HL-60/S4 treated with retinoic acid at 250 ng/mL for 4 days and 3 days (cell line): Measurements from ENCODE around the gene GHRL.

Experiments
- in situ Hi-C: fragments of 300-500 bp; cut with MboI; formaldehyde crosslinking; loops from 2 replicates; pipeline ENCODE4 v1.7.0; 2022; ENCODE audit warnings: low sequenced_read_pairs

The GHRL gene

DNA sequence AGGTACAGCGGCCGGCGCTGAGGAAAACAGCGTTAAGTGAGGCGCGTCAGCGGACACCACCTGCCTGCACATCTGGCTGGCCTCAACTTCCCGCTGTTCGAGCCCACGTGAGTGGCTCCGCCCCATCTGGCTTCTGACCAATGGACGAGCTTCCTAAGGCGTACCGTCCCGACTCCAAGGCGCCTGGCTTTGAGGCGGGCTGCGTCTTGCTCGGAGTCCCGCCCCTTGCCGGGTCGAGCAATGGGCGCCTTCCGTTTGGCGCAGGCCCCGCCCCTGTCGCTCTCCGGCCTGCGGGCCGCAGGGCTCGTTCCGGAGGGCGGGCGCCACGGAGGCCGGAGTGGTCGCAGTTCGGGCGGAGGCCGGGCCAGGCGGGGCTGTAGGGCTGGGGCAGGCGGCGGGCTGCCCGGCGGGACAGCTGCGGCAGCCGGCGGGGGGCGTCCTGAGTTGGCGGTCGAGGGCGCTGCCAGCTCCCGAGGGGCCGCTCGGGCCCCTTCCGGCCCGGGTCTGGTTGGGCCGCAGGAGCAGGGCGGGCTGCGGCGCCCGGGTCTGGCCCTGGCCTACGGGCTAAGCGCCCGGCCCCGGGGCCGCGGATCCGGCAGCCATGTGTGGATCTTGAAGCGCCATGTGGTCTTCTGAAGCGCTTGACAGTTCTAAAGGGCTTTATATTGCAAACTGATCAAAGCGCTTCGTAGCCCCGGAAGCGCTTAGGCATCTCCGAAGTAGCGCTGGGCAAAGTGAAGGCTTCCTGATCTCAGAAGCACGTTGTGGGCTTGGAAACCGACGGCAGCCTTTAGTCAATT lies 44.4 kb downstream of the GHRL start, which contains the start of gene TATDN2:
Gene TATDN2, plus strand, starts transcription at position 276 of the 800 bp plus-strand sequence. CDS start 742 bp downstream, outside the sequence.
- in situ Hi-C loops: no loop called here

DNA sequence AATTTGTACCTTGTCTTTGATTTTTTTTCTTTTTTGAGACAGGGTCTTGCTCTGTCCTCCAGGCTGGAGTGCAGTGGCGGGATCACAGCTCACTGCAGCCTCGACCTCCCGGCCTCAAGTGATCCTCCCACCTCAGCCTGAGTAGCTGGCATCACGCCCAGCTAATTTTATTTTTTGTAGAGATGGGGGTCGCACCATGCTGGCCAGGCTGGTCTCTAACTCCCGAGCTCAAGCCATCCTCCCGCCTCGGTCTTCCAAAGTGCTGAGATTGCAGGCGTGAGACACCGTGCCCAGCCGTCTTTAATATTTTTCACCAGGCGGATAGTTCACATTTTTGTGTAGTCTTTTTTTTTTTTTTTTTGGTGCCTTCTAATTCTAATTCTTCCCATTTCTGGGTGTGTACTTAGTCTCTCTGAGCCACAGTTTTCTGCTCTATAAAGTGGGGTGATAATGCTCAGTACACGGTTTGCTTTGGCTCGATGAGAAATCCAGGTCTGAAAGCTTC lies 45.0 kb downstream of the GHRL start:
- in situ Hi-C loops: no loop called here

DNA sequence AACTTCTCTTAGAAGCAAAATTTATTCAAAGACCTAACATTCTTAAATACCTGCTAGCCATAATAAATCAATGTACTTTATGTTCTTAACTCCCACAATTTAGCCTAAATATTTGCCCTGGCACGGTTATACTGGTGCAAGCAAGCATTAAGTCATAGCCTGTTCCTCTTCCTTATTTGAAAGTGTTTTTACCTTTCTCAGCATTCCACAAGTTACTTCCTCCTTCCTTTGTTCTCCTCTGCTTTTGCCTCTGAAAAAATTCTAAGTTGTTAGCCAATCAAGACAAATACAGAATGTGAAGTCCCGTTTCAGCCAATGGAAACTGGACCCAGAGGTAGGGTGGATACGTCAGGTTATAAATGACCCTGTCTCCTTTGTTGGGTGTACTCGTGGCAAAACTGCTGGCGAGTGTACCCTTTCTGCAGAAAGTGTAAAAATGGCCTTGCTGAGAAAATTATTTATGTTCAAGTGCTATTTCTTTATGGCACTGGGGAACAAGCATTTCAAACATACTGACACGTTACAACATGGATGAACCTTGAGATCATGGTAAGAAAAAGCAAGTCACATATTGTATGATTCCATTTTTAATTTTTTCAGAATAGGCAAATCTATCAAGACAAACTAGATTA lies 47.5 kb downstream of the GHRL start:
- in situ Hi-C loops: no loop called here

DNA sequence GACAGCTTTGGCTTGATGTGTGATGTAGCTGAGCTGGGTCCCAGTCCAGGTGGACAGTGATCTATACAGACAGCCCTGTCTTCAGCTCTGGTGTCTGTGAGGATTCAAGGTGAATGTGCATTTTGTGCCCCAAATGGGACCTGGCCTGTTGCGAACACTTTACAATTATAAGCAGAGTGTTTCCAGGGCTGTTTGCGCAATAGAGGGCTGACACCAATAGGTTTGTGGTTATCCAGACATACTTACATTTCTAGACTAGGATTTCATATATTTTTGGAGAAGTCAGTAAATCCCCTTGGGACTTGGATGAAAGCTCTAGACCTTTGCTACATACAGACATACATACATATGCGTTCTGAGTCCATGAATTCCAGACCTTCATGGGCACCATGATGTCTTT lies 48.7 kb downstream of the GHRL start:
- in situ Hi-C loops: no loop called here

- in situ Hi-C loops: no loop called here
These were observed 50.3 kb downstream of the GHRL start for GRCh38 chr3:10242182-10243065.

DNA sequence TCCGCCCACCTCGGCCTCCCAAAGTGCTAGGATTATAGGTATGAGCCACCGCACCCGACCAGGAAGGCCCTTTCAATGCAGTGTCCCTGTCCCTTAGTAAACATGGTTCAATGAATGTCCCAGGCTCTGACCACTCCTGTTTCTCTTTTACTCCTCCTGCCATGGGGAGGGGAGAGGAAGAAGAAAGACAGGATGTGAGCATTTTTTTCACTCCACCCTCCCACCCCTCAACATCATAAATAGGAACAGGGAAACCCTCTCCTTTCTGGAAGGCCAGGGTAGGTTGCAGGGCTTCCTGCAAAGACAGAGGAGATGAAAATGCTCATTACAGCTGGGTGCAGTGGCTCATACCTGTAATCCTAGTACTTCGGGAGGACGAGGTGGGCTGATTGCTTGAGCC lies 51.9 kb downstream of the GHRL start:
- in situ Hi-C loops: no loop called here

GRCh38 chr3:10238345-10239183 lies 54.2 kb downstream of the GHRL start:
- in situ Hi-C loops: no loop called here
